ENCODE results near the gene ADAMTS16. TPM values are rescaled to one million over a fixed set of nuclear protein-coding genes. Genes with fewer than 3 reads are reported as not detected.

The ADAMTS16 gene, protein sequence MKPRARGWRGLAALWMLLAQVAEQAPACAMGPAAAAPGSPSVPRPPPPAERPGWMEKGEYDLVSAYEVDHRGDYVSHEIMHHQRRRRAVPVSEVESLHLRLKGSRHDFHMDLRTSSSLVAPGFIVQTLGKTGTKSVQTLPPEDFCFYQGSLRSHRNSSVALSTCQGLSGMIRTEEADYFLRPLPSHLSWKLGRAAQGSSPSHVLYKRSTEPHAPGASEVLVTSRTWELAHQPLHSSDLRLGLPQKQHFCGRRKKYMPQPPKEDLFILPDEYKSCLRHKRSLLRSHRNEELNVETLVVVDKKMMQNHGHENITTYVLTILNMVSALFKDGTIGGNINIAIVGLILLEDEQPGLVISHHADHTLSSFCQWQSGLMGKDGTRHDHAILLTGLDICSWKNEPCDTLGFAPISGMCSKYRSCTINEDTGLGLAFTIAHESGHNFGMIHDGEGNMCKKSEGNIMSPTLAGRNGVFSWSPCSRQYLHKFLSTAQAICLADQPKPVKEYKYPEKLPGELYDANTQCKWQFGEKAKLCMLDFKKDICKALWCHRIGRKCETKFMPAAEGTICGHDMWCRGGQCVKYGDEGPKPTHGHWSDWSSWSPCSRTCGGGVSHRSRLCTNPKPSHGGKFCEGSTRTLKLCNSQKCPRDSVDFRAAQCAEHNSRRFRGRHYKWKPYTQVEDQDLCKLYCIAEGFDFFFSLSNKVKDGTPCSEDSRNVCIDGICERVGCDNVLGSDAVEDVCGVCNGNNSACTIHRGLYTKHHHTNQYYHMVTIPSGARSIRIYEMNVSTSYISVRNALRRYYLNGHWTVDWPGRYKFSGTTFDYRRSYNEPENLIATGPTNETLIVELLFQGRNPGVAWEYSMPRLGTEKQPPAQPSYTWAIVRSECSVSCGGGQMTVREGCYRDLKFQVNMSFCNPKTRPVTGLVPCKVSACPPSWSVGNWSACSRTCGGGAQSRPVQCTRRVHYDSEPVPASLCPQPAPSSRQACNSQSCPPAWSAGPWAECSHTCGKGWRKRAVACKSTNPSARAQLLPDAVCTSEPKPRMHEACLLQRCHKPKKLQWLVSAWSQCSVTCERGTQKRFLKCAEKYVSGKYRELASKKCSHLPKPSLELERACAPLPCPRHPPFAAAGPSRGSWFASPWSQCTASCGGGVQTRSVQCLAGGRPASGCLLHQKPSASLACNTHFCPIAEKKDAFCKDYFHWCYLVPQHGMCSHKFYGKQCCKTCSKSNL
- total RNA-seq = under 1 TPM; under 0.01 TPM

GRCh38 chr5:5139777-5140478 lies at the start of gene ADAMTS16:
ADAMTS16 (plus strand) TSS chr5:5140330; CDS start chr5:5140468, 138 bp downstream.

Small RNA genes within 50 kb of the gene (small RNA-seq; reads per million reads assigned to genes)
- 0 reads per million in 2 donors for gene RN7SKP73

All from melanocyte of skin (primary cell).